DND-41 (cell line): ENCODE measurements around the gene BPIFA2.

Experiments used
- EZH2 ChIP-seq: IDR thresholded peaks from 3 replicates; pipeline ENCODE4 v1.6.1; 2012; ENCODE audit warnings: borderline replicate concordance, low read depth, mild to moderate bottlenecking, moderate library complexity, low read length, inconsistent platforms; ENCODE audit not compliant: severe bottlenecking
- TF ChIP-seq, protein P1 (sequence below): IDR thresholded peaks from 2 replicates; pipeline ENCODE4 v1.5.1; 2012; ENCODE audit warnings: borderline replicate concordance, low read length, moderate library complexity, mild to moderate bottlenecking; ENCODE audit not compliant: poor library complexity, severe bottlenecking; ENCODE audit errors: extremely low read depth

GRCh38 chr20:33159713-33160112, 8.2 kb upstream of the BPIFA2 start:
- TF ChIP-seq, protein P1, sequence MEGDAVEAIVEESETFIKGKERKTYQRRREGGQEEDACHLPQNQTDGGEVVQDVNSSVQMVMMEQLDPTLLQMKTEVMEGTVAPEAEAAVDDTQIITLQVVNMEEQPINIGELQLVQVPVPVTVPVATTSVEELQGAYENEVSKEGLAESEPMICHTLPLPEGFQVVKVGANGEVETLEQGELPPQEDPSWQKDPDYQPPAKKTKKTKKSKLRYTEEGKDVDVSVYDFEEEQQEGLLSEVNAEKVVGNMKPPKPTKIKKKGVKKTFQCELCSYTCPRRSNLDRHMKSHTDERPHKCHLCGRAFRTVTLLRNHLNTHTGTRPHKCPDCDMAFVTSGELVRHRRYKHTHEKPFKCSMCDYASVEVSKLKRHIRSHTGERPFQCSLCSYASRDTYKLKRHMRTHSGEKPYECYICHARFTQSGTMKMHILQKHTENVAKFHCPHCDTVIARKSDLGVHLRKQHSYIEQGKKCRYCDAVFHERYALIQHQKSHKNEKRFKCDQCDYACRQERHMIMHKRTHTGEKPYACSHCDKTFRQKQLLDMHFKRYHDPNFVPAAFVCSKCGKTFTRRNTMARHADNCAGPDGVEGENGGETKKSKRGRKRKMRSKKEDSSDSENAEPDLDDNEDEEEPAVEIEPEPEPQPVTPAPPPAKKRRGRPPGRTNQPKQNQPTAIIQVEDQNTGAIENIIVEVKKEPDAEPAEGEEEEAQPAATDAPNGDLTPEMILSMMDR, result no peak
- no peak for TF ChIP-seq EZH2
